Spleen (tissue), 11 donors: ENCODE measurements around the gene UBE2I. TPM values are rescaled to one million over a fixed set of nuclear protein-coding genes. Genes with fewer than 3 reads are reported as not detected.
"Not testable (repeated sequence)": the region's sequence is repeated elsewhere in the genome, so short reads cannot be mapped to it uniquely, and the experiment has no call there.

Experiments used
- DNase-seq: peaks from one replicate; pipeline ENCODE4 v3.0.0-alpha.2; 2020
- H3K27ac ChIP-seq, 8 donors: fragments of 200-600 bp; sonication (generic) in 7 of 8; 1 replicate in 4 of 8; 2 replicates in 4 of 8; pipeline versions ENCODE4 v1.5.0 to v1.8.0; 2016 to 2021; ENCODE audit warnings: inconsistent platforms in 4 of 8, mild to moderate bottlenecking in 4 of 8, moderate library complexity in 1 of 8
- H3K27me3 ChIP-seq, 7 donors: fragments of 200-600 bp; sonication (generic) in 6 of 7; replicated peaks in 1 of 7; 1 replicate in 4 of 7; 2 replicates in 3 of 7; pipeline versions ENCODE4 v1.5.0 to v1.8.0; 2016 to 2021; ENCODE audit warnings: inconsistent platforms in 3 of 7, mild to moderate bottlenecking in 1 of 7
- H3K36me3 ChIP-seq, 6 donors: fragments of 200-600 bp; sonication (generic) in 5 of 6; 1 replicate in 4 of 6; 2 replicates in 2 of 6; pipeline versions ENCODE4 v1.5.0 to v1.8.0; 2016 to 2021; ENCODE audit warnings: inconsistent platforms in 2 of 6
- H3K4me1 ChIP-seq, 6 donors: fragments of 200-600 bp; sonication (generic) in 5 of 6; 1 replicate in 3 of 6; 2 replicates in 3 of 6; pipeline versions ENCODE4 v1.5.0 to v1.8.0; 2016 to 2021; ENCODE audit warnings: inconsistent platforms in 3 of 6
- H3K4me3 ChIP-seq, 8 donors: fragments of 200-600 bp; sonication (generic) in 7 of 8; 1 replicate in 4 of 8; 2 replicates in 4 of 8; pipeline versions ENCODE4 v1.5.0 to v1.8.0; 2016 to 2021; ENCODE audit warnings: inconsistent platforms in 4 of 8, mild to moderate bottlenecking in 4 of 8, moderate library complexity in 2 of 8
- H3K9me3 ChIP-seq, 8 donors: fragments of 200-600 bp; sonication (generic) in 7 of 8; 1 replicate in 4 of 8; 2 replicates in 4 of 8; pipeline versions ENCODE4 v1.5.0 to v1.8.0; 2016 to 2021; ENCODE audit warnings: inconsistent platforms in 4 of 8
- CTCF ChIP-seq, 11 experiments: fragments of 200-600 bp in 7 of 11; fragments of 450-650 bp in 4 of 11; sonication (generic) in 4 of 11; IDR thresholded peaks in 8 of 11; conservative IDR thresholded peaks in 3 of 11; 1 replicate in 7 of 11; 2 replicates in 4 of 11; pipeline versions ENCODE4 v1.4.0 to v1.8.0; 2016 to 2021; ENCODE audit warnings: antibody characterized with exemption in 11 of 11, inconsistent platforms in 4 of 11, mild to moderate bottlenecking in 1 of 11
- POLR2A ChIP-seq, 3 donors: fragments of 450-650 bp; IDR thresholded peaks; one replicate each; pipeline ENCODE4 v1.5.1; 2017; ENCODE audit warnings: antibody characterized with exemption in 3 of 3, mild to moderate bottlenecking in 1 of 3
- POLR2AphosphoS5 ChIP-seq, 3 donors: sonication (generic); formaldehyde crosslinking; IDR thresholded peaks; one replicate each; pipeline ENCODE4 v1.5.1; 2017; ENCODE audit warnings: antibody characterized with exemption in 3 of 3
- WGBS, 5 donors: extraction: QIAGEN DNeasy Blood & Tissue Kit in 3 of 5; methylation state at CpG; one replicate each; pipeline versions ENCODE4 v1.1.5 to v1.1.7; 2013 to 2018; 5-methylcytosine and 5-hydroxymethylcytosine counted together
- intact Hi-C: fragments of 100-400 bp; cut with DNase I; formaldehyde crosslinking; loops from one replicate; pipeline ENCODE4 v1.15.0; 2023; ENCODE audit warnings: low total_unique reads
- polyA plus RNA-seq, 3 donors: library from polyadenylated mRNA; stranded (reverse); fragments of 200-250 nt; gene quantifications; one replicate each; pipeline ENCODE4 v1.2.1, GENCODE V29; 2013
- total RNA-seq, 7 donors: library from RNA; depleted of rRNA in 3 of 7; stranded (reverse); fragments of >200 nt in 3 of 7; fragmentation: NEBNext Ultra II Directional in 4 of 7; extraction: Animal tissue kit (Norgen Biotek cat#: 25700) in 4 of 7; gene quantifications; one replicate each; pipeline versions ENCODE4 v1.1.0 to v1.2.1, GENCODE V29; 2016 to 2021
- donor health status: healthy with polysubstance abuse.
- donor health status: DM: no; HTN: no; CAD: no; lungs with moderate emphysema.
- donor health status: DM: no; HTN: no; CAD: no.
- donor health status: Bipolar disorder and iron deficiency.
- donor health status: healthy.
- donor health status: DM: no; HTN: no; CAD: no.
- donor health status: DM: yes; HTN: yes; CAD: no.

The UBE2I gene
- total and polyA plus RNA-seq, 10 donors, result 78.1 to 142 (median 119) TPM

DNA sequence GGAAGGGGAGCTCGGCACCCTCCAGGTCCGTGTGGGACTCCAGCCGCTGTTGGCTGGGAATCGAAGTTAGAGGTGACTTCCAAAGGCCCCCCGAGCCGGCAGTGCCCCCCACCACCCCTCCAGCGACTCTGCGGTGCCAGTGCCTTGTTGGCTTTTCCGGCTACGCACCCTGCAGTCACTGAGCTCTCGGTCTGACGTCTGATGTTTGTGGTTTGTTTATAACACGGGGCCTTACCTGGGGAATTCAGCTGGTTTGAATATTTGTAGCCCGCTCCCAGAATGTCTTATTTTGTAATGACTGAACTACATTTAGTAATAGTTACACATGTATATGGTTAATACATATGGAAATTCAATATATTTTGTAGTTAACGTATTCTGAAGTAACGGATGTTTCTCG, 17.0 kb downstream of the UBE2I start:
- Histone ChIP-seq H3K4me3 (no peak overlapping the region), H3K4me1 (peaks cover 2 to 41% (median 13%) of the 10 kb centered on the region in 6 donors), H3K27me3 (peaks cover 0 to 15% (median 3%) of the 10 kb centered on the region in 7 donors), H3K27ac (peak overlapping the region in 3 of 8 donors; percentile 15 to 69 (median 28)), H3K9me3 (peaks cover 0 to 9% (median 7%) of the 10 kb centered on the region in 8 donors), H3K36me3 (peaks cover 0 to 61% (median 42%) of the 10 kb centered on the region in 6 donors)
- WGBS, 5 donors, result 71 to 89% (median 75%) methylated on average over 17 of the region's 17 CpGs
- TF ChIP-seq POLR2AphosphoS5 (IDR thresholded peaks at IDR 0.05) (no peak), CTCF (IDR thresholded peaks at IDR 0.05 in 8 of 11, conservative IDR thresholded peaks at IDR 0.05 in 3 of 11) (no peak), POLR2A (IDR thresholded peaks at IDR 0.05) (no peak)
- DNase-seq, result no peak
- intact Hi-C loops, result no loop called here

GRCh38 chr16:1326946-1327618, 17.6 kb downstream of the UBE2I start:
- Histone ChIP-seq H3K27ac (peak overlapping the region in 1 of 8 donors; percentile 69), H3K36me3 (peaks cover 0 to 54% (median 36%) of the 10 kb centered on the region in 6 donors), H3K9me3 (peaks cover 0 to 9% (median 7%) of the 10 kb centered on the region in 8 donors), H3K4me3 (no peak overlapping the region), H3K4me1 (peaks cover 9 to 48% (median 20%) of the 10 kb centered on the region in 6 donors), H3K27me3 (peaks cover 0 to 21% (median 9%) of the 10 kb centered on the region in 7 donors)
- no peak for DNase-seq
- intact Hi-C loops, result no loop called here
- WGBS, 5 donors, result 73 to 84% (median 79%) methylated on average over 8 to 17 of the region's 17 CpGs
- TF ChIP-seq POLR2AphosphoS5 (IDR thresholded peaks at IDR 0.05) (peak in 2 of 3 donors; percentile 37 to 63), POLR2A (IDR thresholded peaks at IDR 0.05) (no peak)

GRCh38 chr16:1327619-1327947, 18.1 kb downstream of the UBE2I start:
- intact Hi-C loops, result no loop called here
- DNase-seq, result no peak
- WGBS, 5 donors, result 74 to 96% (median 84%) methylated on average over 4 to 5 of the region's 5 CpGs

DNA sequence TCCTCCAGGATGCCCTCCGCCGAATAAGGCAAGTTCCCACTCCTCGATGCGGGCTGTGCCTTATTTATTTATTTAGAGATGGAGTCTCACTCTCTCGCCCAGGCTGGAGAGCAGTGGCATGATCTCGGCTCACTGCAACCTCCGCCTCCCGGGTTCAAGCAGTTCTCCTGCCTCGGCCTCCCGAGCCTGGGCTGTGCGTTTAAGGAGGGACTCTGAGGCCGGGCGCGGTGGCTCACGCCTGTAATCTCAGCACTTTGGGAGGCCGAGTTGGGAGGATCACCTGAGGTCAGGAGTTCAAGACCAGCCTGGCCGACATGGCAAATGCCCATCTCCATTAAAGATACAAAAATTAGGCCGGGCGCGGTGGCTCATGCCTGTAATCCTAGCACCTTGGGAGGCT, 18.7 kb downstream of the UBE2I start:
- H3K4me3 ChIP-seq, H3K27ac ChIP-seq, DNase-seq, H3K9me3 ChIP-seq, intact Hi-C loops: not testable (repeated sequence)
- peaks cover 0 to 43% (median 28%) of the 10 kb centered on the region in 6 donors for H3K36me3 ChIP-seq
- WGBS, 5 donors, result 88 to 91% (median 91%) methylated on average over 20 of the region's 20 CpGs
- H3K27me3 ChIP-seq, result peaks cover 6 to 32% (median 20%) of the 10 kb centered on the region in 7 donors
- peak in 2 of 3 donors; percentile 21 to 57 for TF ChIP-seq POLR2AphosphoS5 (IDR thresholded peaks at IDR 0.05)
- peaks cover 19 to 58% (median 30%) of the 10 kb centered on the region in 6 donors for H3K4me1 ChIP-seq

More at GRCh38 chr16:1327619-1327947, 18.1 kb downstream of the UBE2I start:
- Histone ChIP-seq H3K4me1 (peaks cover 14 to 53% (median 25%) of the 10 kb centered on the region in 6 donors), H3K27me3 (peaks cover under 1 to 26% (median 14%) of the 10 kb centered on the region in 7 donors), H3K27ac (no peak overlapping the region), H3K36me3 (peaks cover 0 to 49% (median 32%) of the 10 kb centered on the region in 6 donors), H3K4me3 (no peak overlapping the region), H3K9me3 (peaks cover 0 to 9% (median 7%) of the 10 kb centered on the region in 8 donors)
- no peak for TF ChIP-seq CTCF (IDR thresholded peaks at IDR 0.05 in 8 of 11, conservative IDR thresholded peaks at IDR 0.05 in 3 of 11)
- peak in 1 of 3 donors; percentile 2 for TF ChIP-seq POLR2AphosphoS5 (IDR thresholded peaks at IDR 0.05)

DNA sequence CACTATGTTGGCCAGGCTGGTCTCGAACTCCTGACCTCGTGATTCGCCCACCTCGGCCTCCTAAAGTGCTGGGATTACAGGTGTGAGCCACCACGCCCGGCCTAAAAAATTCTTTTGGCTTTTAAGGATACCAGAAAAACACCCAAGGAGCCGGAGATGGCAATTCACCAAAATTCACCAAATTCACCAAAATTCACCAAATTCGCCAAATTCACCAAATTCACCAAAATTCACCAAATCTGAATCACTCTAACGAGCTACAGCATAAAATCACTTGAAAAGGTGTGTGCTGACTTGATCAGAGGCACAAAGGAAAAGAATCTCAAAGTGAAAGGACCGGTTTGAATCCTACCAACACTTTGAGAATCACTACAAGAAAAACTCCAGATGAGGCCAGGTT, 19.5 kb downstream of the UBE2I start:
- 91 to 94% (median 92%) methylated on average over 10 of the region's 10 CpGs for WGBS, 5 donors
- intact Hi-C loops, H3K27ac ChIP-seq, H3K9me3 ChIP-seq, H3K4me3 ChIP-seq, DNase-seq: not testable (repeated sequence)
- Histone ChIP-seq H3K27me3 (peaks cover 9 to 40% (median 28%) of the 10 kb centered on the region in 7 donors), H3K36me3 (peaks cover 0 to 35% (median 20%) of the 10 kb centered on the region in 6 donors), H3K4me1 (peaks cover 22 to 59% (median 35%) of the 10 kb centered on the region in 6 donors)
